AG08396 (cell line): ENCODE measurements around the gene ZC3H4.

Source experiments
- DNase-seq: peaks from one replicate; pipeline ENCODE4 v3.0.0; 2012; ENCODE audit warnings: low spot score, mixed read lengths

ZC3H4 gene

DNA sequence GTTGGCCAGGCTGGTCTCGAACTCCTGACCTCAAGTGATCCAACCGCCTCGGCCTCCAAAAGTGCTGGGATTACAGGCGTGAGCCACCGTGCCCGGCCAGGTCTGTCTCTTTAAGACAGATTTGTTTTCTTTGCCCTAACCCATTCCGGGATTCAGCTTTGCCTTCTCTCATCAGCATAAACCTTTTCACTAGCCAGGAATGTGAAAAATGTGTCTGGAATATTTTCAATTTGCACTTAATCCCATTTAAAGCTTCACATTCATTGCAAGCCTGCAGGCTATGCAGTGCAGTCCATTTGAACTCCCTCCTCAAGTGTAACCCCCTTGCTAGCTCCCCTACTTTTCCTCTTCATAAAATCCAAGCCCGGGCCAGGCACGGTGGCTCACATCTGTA, 64.3 kb downstream of the ZC3H4 start:
- DNase-seq, result peak; percentile 33

DNA sequence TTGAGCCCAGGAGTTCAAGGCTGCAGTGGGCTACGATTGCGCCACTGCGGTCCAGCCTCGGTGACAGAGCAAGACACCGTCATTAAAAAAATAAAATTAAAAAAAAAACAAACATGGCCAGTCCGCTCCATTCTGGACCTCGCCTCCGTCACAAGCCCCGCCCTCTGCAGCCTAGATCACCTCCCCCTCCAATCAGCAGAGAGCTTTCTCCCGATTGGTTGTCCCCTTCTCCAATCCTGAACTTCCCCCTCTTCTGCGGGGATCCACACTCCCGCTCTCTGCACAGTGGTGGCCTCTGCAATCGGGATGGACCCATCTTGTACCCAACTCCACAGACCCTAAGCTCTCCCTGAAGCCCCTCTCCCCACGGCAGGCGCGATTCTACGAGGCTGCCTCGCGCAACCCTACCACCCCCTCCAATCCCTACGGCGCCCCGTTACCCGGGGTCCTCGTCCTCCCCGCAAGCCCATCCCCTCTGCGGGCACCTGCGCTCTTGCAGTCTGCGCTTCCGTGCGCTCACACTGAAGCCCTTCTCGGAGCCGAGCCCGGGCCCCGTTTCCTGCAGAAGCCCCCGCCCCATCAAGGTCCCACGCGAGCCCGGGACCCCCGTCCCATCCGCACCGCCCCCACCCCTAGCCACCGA, 65.7 kb downstream of the ZC3H4 start:
- DNase-seq, result peak; percentile 98

DNA sequence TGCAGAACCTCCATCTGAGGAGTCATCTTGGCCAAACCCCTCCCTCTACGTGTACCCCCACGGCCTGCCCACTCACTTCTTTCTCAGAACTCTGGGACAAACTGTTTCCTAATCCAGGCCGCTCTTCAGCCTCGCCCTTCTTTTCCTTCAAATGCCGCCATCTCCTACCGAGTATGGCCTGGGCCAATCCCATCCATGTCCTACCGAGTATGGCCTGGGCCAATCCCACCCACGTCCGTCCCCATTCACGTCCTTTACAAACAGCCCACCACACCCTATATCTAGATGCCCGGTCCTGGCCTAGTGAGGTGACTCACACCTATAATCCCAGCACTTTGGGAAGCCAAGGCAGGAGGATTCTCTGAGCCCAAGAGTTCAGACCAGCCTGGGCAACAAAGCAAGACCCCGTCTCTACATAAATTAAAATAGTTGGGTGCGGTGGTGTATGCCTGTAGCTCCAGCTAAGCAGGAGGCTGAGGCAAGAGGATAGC, 66.3 kb downstream of the ZC3H4 start:
- no peak for DNase-seq

DNA sequence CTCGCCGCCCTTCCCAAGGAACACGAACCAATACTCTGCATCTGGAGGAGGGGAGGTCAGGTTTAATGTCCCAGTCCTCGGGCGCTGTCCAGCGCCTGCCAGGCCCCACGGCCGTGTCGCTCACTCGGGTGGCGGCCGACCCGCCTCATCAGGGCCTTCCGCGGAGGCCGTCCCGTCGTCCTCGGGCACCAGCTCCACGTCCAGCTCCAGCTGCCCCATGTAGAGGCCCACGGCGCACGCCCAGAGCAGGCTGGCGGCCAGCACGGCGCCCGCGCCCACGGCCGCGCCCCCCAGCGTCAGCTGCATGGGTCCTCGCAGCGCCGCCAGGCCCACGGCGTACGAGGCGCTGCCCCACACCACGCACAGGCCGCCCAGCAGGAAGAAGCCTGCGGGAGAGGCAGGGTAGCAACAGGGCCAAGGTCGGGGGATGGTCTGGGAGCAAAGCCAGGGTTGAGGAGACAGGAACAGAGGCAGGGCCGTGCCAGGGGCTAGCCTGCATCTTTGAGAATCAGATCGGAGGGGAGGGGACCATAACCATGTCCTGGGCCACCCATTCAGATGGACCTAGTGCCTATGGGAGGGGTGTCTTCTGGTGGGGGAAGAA, 67.6 kb downstream of the ZC3H4 start:
- no peak for DNase-seq

DNA sequence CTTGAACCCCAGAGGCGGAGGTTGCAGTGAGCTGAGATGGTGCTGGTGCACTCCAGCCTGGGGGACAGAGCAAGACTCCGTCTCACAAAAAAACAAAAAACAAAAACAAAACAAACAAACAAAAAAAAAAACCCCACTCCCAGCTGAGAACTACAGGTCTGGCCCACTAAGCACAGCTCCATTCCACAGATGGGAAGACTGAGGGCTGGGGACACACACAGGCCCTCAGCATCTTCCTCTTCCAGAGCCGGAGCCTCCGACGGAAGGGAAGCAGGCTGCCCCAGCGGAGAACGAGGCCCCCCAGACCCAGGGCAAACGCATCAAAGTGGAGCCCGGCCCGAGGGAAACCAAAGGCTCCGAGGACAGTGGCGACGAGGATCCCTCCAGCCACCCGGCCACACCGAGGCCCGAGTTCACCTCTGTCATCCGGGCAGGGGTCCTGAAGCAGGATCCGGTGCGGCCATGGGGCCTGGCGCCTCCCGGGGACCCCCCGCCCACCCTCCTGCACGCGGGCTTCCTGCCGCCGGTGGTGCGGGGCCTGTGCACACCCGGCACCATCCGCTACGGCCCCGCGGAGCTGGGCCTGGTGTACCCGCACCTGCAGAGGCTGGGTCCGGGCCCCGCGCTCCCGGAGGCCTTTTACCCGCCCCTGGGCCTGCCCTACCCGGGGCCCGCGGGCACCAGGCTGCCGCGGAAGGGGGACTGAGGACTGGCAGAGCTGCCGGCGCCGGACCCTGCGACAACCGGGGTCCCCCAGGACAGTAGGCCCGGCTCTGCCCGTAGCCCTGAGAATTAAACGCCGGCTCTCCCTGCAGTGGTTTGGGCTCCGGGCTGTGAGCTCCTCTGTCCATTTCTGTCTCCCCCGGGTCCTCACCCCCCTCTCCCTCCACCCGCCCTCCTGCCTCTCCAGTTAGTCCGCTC, 68.4 kb downstream of the ZC3H4 start:
- DNase-seq, result no peak

DNA sequence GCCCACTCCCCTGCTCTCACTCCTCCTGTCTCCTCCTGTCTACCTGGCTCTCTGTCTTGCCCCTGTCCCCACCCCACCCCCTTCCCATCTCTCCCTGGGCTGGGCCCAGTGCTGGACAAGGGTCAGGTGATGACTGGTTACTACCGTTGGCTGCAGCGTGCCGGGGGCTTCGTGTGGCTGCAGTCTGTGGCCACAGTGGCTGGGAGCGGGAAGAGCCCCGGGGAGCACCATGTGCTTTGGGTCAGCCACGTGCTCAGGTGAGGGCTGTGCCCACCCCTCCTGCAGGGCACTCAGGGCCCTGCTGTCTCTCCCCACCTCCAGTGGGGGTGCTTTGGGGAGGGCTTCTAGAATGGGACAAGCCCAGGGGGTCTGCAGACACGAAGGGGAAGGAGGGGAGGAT, 72.7 kb downstream of the ZC3H4 start:
- no peak for DNase-seq

DNA sequence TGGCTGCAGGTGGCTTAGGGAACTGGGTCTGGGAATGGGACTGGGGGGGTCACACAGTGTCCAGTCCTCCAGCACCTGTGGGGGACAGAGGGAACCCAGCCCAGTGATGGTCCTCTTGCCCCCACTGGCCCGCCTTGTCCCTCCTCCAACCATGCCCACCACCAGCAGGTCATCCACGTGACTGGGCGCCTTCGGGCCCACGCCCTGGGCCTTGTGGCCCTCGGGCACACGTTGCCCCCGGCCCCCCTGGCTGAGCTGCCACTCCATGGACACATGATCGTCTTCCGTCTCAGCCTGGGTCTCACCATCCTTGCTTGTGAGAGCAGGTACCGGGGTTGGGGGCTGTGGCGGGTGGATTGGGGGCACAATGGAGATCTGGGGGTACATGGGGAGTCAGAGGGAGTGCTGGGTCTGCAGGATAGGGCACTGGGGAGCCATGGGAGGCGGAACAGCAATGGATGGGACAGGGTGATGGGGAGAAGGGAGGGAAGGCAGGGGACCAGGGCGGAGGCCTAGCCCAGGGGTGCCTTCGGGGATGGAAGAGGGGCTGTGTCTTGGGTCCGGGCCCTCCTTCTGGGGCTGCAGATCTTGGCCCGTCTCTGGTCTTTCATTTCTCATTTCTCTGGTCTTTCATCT, 74.2 kb downstream of the ZC3H4 start:
- no peak for DNase-seq

DNA sequence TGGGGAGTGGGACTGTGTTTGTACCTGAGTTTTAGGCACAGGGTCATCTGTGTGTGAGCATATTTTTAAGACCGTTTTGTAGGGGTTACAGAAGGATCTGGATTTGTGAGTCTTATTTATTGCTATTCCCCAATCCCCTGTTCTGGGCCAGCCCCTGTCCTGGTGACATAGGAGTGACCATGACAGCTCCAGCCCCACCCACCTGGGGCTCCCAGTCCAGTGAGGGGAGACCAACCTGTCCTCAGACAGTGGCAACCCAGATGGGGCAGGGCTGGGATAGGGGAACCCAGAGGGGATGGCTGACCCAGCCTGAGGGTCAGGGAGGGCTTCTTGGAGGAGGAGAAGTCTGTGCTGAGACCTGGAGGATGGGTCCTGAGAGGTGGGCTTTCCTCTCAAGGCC, 75.8 kb downstream of the ZC3H4 start:
- DNase-seq, result no peak

DNA sequence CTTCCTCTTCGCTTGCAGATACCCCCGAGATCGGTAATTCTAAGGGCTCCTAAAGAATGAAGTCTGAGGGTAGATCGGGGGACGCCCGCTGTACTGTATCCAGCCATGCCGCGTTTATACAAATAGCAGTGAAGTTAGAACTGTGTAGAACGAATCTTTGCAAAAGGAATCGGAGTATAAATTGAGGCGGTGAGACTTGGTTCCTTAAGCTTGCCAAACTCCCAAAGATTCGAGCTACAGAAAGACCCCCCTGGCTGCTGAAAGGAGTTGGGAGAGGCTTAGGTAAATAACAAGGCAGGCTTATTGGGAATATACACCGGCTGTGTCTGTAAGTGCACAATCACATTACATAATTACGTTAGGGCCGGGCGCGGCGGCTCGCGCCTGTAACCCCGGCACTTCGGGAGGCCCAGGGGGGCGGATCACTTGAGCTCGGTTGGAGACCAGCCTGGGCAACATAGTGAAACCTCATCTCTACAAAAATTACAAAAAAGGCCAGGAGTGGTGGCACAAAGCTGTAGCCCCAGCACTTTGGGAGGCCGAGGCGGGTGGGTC, 77.4 kb downstream of the ZC3H4 start:
- no peak for DNase-seq

DNA sequence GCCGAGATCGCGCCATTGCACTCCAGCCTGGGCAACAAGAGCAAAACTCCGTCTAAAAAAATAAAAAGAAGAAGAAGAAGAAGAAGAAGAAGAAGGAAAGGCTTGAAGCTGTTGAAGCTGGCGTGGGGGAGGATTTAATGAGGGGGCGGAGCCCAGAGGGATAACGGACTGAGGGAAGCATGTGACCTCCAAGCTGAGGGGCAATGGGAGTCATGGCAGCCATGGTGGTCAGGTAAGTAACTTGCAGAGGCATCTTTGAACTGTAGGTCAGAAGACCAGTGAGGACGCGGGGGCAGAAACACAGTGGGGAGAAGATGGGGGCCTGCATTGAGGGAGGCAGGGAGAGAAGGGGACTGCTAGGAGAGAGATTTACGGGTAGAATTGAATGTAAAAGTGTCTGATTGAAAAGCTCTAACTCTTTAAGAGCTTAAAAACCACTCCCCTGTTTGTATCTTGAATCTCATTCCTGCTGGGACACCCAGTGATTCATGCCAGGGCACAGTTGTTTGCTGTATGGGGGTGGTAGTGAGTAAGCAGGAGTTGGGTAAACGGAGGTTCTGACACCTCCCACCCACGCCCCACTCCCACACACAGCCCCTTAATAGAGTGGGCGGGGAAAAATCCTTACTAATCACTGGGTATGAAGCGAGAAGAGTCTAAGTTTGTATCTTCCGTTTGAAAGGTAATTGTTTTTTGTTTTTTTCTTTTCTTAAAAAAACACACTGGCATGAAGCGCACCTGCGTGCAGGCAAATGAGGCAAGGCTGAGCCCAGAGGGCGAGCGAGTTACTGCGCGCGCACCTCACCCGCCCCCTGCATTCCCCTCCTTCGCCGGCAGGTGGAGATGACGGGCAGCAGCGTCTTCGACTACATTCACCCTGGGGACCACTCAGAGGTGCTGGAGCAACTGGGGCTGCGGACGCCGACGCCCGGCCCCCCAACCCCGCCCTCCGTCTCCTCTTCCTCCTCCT, 78.2 kb downstream of the ZC3H4 start:
- peak; percentile 96 for DNase-seq

DNA sequence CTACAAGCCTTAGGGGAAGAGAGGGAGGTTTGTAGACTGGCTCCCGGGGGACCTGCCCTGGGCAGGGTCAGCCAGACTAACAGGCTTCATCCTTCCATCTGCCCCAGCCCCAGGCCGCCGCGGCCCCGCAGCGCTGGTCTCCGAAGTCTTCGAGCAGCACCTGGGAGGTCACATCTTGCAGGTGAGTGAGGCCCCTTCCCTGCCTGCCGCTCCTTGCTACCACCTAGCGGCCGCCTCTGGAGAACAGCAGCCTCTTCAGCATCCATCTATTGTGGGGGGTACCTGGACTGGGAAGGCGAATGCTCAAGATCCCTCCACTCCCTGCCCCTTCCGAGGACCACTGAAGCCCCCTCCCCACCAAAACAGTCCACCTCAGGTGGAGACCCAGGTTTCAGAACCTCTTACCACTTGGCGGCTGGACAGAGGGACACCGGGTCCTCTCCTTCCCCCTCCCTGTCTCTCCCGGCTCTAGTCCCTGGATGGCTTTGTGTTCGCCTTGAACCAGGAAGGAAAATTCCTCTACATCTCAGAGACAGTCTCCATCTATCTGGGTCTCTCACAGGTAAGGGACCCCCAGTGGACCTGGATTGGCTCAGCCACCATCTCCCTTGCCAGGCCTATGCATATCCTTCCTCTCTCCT, 81.3 kb downstream of the ZC3H4 start:
- DNase-seq, result peak; percentile 62

DNA sequence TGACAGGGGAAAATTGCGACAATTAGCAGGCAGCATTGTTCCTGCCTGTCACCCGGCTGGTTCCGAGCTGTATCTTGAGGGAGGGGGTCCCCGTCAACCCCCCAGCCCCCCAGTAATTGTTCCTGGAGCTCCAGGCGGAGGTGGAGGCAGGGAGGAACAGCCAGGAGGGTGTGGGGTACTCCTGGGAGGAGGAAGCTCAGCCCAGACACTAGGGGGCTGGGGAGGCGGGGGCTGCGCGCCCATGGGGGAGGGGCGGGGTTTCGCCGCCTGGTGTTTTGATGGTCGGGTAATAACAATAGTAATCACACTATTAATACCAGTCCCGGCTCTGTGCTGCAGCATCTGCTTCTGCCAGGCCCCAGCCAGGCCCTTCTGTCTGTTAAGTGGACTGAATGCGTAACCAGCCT, 85.4 kb downstream of the ZC3H4 start:
- DNase-seq, result no peak

DNA sequence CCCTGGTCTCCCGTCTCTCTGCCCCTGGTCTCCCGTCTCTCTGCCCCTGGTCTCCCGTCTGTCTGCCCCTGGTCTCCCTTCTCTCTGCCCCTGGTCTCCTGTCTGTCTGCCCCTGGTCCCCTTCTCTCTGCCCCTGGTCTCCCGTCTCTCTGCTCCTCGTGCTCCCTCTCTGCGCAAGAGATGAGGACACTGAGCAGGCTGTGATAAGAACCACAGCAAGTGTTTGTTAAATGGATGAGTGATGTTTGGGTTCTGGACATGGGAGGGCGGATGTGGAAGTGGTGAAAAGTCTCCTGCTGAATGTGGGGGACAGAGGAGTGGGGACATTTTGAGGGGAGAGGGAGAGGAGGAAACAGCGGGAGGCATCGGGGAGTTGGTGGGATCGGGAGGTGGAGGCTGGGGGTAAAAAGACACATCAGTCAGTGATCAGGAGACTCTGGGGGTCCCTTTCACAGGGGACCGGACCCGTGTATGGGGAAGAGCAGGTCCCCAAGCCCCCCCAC, 85.9 kb downstream of the ZC3H4 start:
- DNase-seq, result no peak

DNA sequence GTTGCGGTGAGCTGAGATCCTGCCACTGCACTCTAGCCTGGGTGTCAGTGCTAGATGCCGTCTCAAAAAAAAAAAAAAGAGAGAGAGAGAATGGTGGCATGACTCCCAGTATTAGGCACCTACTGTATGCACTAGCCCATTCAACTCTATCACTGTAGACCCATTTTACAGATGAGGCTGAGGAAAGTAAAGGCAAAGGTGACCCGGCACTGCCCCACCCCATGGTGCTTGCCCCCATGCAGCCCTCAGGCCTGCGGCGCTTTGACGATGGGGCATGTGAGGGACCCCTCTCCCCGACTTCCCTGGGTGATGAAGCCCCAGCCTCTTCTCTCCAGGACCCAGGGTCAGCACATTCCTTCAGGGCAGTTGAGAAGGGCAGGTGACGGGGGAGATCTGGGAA, 86.7 kb downstream of the ZC3H4 start:
- DNase-seq, result no peak

DNA sequence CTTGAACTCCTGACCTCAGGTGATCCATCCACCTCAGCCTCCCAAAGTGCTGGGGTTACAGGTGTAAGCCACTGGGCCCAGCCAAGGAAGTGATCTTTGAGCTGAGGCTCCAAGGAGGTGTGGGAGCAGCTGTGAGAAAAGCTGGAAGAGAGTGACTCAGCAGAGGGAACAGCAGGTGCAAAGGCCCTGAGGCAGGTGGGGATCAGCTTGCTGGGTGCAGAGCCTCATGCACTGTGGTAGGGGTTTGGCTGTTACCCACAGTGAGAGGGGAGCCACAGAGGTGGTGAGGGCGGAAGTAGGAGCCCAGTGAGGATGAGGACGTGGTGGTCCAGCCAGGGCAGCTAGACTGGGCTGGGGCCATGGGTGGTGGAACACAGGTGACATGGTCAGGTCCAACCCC, 87.4 kb downstream of the ZC3H4 start:
- no peak for DNase-seq

DNA sequence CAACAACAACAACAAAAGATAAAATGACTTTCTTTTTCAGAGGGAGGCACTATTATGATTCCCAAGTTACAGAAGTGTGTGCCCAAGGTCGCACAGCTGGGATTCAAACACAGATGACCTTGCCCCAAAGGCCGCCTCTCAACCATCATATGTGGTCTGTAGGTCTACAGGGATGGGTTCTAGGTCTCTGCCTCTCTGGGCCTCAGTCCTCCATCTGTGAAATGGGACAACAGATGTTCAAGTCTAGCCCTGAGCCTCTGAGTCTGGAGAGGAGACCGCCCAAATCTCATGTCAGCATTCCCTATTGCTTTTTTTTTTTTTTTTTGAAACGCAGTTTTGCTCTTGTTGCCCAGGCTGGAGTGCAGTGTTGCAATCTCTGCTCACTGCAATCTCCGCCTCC, 89.1 kb downstream of the ZC3H4 start:
- no peak for DNase-seq

DNA sequence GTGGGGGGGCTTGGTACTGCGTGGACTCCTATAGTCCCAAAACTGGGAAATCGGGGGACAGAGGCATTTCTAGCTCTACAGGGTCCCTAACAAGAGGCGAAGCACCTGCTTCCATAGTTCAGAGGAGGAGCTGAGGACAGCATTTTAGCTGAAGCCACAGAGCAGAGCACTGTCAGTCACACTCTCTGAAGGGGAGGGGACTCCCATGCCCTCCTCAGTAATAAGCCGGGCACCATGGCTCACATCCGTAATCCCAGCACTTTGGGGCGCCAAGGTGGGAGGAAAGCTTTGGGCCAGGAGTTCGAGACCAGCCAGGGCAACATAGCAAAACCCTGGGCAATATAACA, 90.2 kb downstream of the ZC3H4 start:
- no peak for DNase-seq

DNA sequence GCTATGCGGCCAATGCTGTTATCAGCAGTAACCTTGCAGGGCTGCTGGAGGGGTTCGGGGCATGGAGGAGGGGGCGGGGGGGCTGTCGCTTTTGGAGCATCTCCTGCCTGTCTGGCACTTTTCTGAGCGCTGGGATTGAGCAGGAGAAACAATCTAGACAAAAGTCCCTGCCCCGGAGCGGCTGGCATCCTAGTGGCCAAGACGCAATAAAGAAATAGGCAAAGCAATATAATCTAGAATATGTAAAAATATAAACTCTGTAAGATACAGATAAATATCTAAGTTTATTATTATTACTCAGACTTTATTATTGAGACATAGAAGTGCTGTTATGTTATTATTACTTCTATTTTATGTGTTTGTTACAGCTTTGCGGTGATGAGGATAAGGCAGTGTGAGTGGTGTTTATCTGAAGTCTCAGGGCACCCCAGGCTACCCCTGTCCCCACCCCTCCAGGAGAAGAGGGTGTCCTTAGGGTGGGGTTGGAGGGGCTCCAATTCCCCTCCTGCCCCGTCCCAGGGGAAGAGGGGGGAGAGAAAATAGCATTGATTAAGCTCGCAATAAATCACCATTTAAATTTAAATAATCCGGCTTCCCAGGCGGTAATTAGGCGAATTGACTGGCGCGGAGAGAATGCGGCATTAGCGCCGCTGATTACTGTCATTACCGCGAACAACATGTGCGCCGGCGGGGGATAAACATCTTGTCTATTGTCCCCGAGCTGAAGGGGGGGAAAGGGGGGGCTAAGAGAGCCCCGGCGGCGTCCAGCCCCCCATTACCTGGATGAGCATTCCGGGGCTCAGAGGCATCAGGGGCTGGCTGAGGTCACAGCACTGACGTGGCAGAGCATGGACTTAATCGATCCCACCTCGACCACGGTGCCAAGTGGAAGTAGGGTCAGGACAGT, 90.8 kb downstream of the ZC3H4 start:
- DNase-seq, result no peak

DNA sequence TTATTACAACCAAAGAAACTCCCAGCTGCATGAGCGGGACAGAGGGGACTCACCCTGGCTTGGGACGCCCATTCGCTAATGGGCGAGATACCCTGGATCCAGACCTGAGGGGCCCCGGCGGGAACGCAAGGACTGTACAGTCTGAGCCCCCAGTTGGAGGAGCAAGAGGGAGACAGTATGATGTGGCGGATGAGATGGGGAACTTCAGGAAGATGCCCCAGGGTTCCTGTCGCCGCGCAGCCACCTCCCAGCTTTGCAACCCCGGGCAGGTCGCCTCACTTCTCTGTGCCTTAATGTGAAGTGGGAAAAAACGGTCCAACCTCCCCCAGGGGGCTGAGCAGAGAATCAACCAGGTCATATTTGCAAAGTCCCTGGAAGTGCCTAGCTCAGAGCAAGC, 91.4 kb downstream of the ZC3H4 start:
- no peak for DNase-seq
